KMS-11 (cell line): ENCODE data around the gene PTH2.

Source experiments
- H2AFZ ChIP-seq: fragments of 200-600 bp; sonication (generic); 2 replicates; pipeline ENCODE4 v1.6.1; 2016; ENCODE audit warnings: antibody characterized with exemption, mixed run types, low read depth
- H3K27ac ChIP-seq: fragments of 200-600 bp; sonication (generic); 2 replicates; pipeline ENCODE4 v1.6.1; 2016; ENCODE audit warnings: mild to moderate bottlenecking, mixed run types
- H3K27me3 ChIP-seq: fragments of 200-600 bp; sonication (generic); 2 replicates; pipeline ENCODE4 v1.6.1; 2017; ENCODE audit warnings: mild to moderate bottlenecking, low read depth, mixed run types, moderate library complexity; ENCODE audit not compliant: insufficient read depth
- H3K36me3 ChIP-seq: fragments of 200-600 bp; sonication (generic); 2 replicates; pipeline ENCODE4 v1.6.1; 2017; ENCODE audit warnings: mild to moderate bottlenecking, mixed run types; ENCODE audit not compliant: insufficient read depth
- H3K4me1 ChIP-seq: fragments of 200-600 bp; sonication (generic); 2 replicates; pipeline ENCODE4 v1.6.1; 2016; ENCODE audit warnings: mild to moderate bottlenecking, low read depth, mixed run types; ENCODE audit not compliant: poor library complexity, severe bottlenecking
- H3K4me2 ChIP-seq: fragments of 200-600 bp; sonication (generic); 2 replicates; pipeline ENCODE4 v1.7.0; 2016; ENCODE audit warnings: mild to moderate bottlenecking, mixed run types
- H3K4me3 ChIP-seq: fragments of 200-600 bp; sonication (generic); IDR thresholded peaks from 2 replicates; pipeline ENCODE4 v1.6.1; 2017; ENCODE audit warnings: low read depth, low read length, mixed read lengths; ENCODE audit not compliant: insufficient read depth
- H3K79me2 ChIP-seq: fragments of 200-600 bp; sonication (generic); 2 replicates; pipeline ENCODE4 v1.6.1; 2016; ENCODE audit warnings: low read depth, mixed run types; ENCODE audit not compliant: insufficient read depth
- H3K9ac ChIP-seq: fragments of 200-600 bp; sonication (generic); 2 replicates; pipeline ENCODE4 v1.6.1; 2016; ENCODE audit warnings: mild to moderate bottlenecking, mixed run types
- H4K20me1 ChIP-seq: fragments of 200-600 bp; sonication (generic); 2 replicates; pipeline ENCODE4 v1.6.1; 2016; ENCODE audit warnings: mild to moderate bottlenecking, mixed run types; ENCODE audit not compliant: insufficient read depth
- TF ChIP-seq, protein P1 (sequence below): fragments of 200-600 bp; sonication (generic); conservative IDR thresholded peaks from 2 replicates; pipeline ENCODE4 v1.6.1; 2017; ENCODE audit warnings: low read depth, mild to moderate bottlenecking, antibody characterized with exemption, low read length, moderate library complexity, mixed read lengths

PTH2 gene

DNA sequence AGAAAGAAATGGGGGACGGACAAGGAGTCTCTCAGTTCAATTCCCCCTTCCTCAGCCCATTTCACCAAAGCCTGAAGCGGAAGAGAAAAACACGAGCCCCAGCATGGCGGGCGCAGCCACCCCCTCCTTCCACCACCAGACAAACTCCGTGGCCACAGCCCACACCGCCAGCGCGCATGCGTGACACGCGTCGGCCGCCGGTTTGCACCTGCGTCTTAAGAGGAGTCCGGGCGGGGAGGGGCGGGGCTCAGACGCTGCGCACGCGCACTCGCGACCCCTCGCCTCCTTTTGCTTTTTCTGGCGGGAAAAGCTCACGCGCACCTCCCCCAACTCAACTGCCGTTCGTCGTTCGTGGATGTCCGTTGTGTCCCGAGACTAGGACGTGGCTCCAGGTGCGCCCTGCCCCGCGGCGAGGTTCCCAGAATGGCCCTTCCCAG, 35.3 kb downstream of the PTH2 start, which contains the start of gene KASH5:
Gene KASH5 (plus strand): TSS at position 314 of the 437 bp plus-strand sequence. CDS start 2,635 bp downstream, outside the sequence.
- Histone ChIP-seq H3K27ac (no peak within 1 kb of the TSS), H2AFZ (no peak within 1 kb of the TSS), H3K4me3 (no peak within 1 kb of the TSS), H4K20me1 (no peaks in the 10 kb centered on the region), H3K4me2 (no peak within 1 kb of the TSS), H3K27me3 (peaks cover 53% of the 10 kb centered on the region), H3K4me1 (peaks cover 3% of the 10 kb centered on the region), H3K36me3 (no peaks in the 10 kb centered on the region), H3K9ac (no peak within 1 kb of the TSS), H3K79me2 (no peaks in the 10 kb centered on the region)
- TF ChIP-seq, protein P1, sequence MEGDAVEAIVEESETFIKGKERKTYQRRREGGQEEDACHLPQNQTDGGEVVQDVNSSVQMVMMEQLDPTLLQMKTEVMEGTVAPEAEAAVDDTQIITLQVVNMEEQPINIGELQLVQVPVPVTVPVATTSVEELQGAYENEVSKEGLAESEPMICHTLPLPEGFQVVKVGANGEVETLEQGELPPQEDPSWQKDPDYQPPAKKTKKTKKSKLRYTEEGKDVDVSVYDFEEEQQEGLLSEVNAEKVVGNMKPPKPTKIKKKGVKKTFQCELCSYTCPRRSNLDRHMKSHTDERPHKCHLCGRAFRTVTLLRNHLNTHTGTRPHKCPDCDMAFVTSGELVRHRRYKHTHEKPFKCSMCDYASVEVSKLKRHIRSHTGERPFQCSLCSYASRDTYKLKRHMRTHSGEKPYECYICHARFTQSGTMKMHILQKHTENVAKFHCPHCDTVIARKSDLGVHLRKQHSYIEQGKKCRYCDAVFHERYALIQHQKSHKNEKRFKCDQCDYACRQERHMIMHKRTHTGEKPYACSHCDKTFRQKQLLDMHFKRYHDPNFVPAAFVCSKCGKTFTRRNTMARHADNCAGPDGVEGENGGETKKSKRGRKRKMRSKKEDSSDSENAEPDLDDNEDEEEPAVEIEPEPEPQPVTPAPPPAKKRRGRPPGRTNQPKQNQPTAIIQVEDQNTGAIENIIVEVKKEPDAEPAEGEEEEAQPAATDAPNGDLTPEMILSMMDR, result no peak

DNA sequence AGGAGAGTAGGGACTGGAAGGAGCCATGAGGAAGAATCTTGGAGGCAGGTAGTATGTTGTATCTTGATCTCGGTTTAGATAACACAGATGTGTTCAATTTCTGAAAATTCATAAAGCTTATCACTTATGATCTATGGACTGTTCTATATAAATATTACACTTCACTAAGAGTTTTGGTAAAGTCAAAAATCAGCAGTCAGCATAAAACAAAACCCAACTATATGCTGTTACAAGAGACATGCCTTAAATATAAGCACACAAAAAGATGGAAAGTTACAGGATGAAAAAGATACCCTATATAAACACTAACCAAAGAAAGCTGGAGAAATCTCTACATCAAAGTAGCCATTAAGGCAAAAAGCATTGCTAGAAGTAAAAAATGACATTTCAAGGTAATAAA, 39.6 kb downstream of the PTH2 start:
- Histone ChIP-seq H3K4me2 (no peak overlapping the region), H3K27ac (no peak overlapping the region), H3K36me3 (no peaks in the 10 kb centered on the region), H3K79me2 (no peaks in the 10 kb centered on the region), H2AFZ (no peak overlapping the region), H3K4me1 (no peaks in the 10 kb centered on the region), H3K4me3 (no peak overlapping the region), H3K27me3 (peaks cover 58% of the 10 kb centered on the region), H4K20me1 (no peaks in the 10 kb centered on the region), H3K9ac (no peak overlapping the region)
- TF ChIP-seq, protein P1, result no peak

DNA sequence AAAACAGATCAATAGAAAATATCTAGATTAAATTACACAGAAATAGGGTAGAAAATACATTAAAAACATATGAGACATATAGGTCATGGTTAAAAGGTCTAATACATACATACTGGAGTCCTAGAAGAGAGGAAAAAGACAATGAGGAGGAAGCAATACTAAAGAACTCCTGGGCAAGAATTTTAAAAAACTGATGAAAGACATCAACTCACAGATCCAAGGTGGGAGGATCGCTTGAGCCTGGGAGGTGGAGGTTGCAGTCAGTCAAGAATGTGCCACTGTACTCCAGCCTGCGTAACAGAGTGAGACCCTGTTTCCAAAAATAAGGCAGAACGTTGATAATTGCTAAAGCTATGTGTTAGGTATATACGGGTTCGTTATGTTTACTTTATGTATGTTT, 40.6 kb downstream of the PTH2 start:
- Histone ChIP-seq H3K36me3 (no peaks in the 10 kb centered on the region), H3K79me2 (no peaks in the 10 kb centered on the region), H3K27ac (no peak overlapping the region), H3K4me1 (no peaks in the 10 kb centered on the region), H4K20me1 (no peaks in the 10 kb centered on the region), H2AFZ (no peak overlapping the region), H3K4me2 (no peak overlapping the region), H3K4me3 (no peak overlapping the region), H3K27me3 (peaks cover 65% of the 10 kb centered on the region), H3K9ac (no peak overlapping the region)
- TF ChIP-seq, protein P1, result no peak

DNA sequence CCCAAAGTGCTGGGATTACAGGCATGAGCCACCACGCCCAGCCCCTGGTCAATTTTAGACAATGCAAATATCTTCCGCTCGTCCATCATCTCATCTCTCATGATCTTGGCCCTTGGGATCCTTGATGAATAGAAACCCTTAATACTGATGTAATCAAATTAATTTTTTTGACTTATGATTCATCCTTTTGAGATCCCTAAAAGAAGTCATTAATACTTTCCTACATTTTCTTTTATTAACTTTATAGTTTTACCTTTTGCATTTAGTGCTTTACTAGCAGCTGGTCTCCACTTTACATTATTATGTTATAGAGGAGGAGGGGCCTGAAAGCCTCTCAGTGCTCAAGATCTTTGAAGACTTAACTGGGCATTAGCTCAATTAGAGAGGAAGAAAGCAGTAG, 42.9 kb downstream of the PTH2 start:
- H3K4me1 ChIP-seq, result no peaks in the 10 kb centered on the region
- no peak overlapping the region for H3K9ac ChIP-seq
- no peak overlapping the region for H3K4me2 ChIP-seq
- H3K4me3 ChIP-seq, result no peak overlapping the region
- TF ChIP-seq, protein P1, result no peak
- no peak overlapping the region for H2AFZ ChIP-seq
- no peak overlapping the region for H3K27ac ChIP-seq
- no peaks in the 10 kb centered on the region for H3K79me2 ChIP-seq
- peaks cover 82% of the 10 kb centered on the region for H3K27me3 ChIP-seq
- no peaks in the 10 kb centered on the region for H4K20me1 ChIP-seq
- no peaks in the 10 kb centered on the region for H3K36me3 ChIP-seq

DNA sequence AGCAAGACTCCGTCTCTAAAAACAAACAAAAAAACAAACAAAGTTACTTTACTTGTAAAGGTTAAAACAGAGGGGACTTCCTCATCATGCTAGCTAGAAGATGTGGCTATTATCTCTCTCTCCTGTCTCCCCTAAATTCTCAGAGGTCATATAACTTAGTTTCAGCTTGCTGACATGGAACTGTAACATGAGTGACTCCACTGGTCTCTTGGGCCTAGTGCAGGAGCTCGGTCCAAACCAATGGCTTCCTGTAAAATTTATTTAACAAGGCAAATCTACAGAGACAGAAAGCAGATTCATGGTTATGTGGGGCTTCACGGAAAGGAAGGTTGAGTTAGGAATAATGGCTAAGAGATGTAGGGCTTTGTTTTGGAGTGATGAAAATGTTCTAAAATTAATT, 44.7 kb downstream of the PTH2 start:
- no peaks in the 10 kb centered on the region for H3K79me2 ChIP-seq
- H3K27me3 ChIP-seq, result peaks cover 84% of the 10 kb centered on the region
- H4K20me1 ChIP-seq, result no peaks in the 10 kb centered on the region
- H3K4me2 ChIP-seq, result no peak overlapping the region
- no peak overlapping the region for H3K9ac ChIP-seq
- TF ChIP-seq, protein P1, result no peak
- no peaks in the 10 kb centered on the region for H3K4me1 ChIP-seq
- H3K36me3 ChIP-seq, result no peaks in the 10 kb centered on the region
- no peak overlapping the region for H2AFZ ChIP-seq
- no peak overlapping the region for H3K27ac ChIP-seq
- H3K4me3 ChIP-seq, result no peak overlapping the region
